Fibroblast of skin of scalp (primary cell): ENCODE results near the gene APLN. TPM values are rescaled to one million over a fixed set of nuclear protein-coding genes. Genes with fewer than 3 reads are reported as not detected.

Experiments
- DNase-seq: peaks from one replicate; pipeline ENCODE4 v3.0.0-alpha.2; 2013
- polyA plus RNA-seq, 2 experiments: library from polyadenylated mRNA; unstranded; fragments of 120-200 nt; gene quantifications; one replicate each; pipeline ENCODE4 v1.2.1, GENCODE V29; 2013; ENCODE audit not compliant: insufficient read length in 2 of 2

APLN gene
- polyA plus RNA-seq (2013, experiment 1 of 2; ENCODE audit: insufficient read length): 0.95 TPM
- polyA plus RNA-seq (2013, experiment 2 of 2; ENCODE audit: insufficient read length): 1.2 TPM

- DNase-seq: peak; percentile 35
Observed at GRCh38 chrX:129654652-129655546, at the start of gene APLN. Gene APLN, minus strand, starts transcription at chrX:129654956. Its CDS starts 326 bp downstream, at chrX:129654630.

GRCh38 chrX:129704491-129704890 lies 49.7 kb upstream of the APLN start:
- DNase-seq: no peak

GRCh38 chrX:129701624-129702069 lies 46.9 kb upstream of the APLN start:
- peak; percentile 71 for DNase-seq

GRCh38 chrX:129700536-129700935 lies 45.8 kb upstream of the APLN start:
- DNase-seq: no peak

GRCh38 chrX:129698150-129698549 lies 43.4 kb upstream of the APLN start:
- DNase-seq: no peak

GRCh38 chrX:129697204-129697829 lies 42.6 kb upstream of the APLN start:
- no peak for DNase-seq

GRCh38 chrX:129696463-129697155 lies 41.9 kb upstream of the APLN start:
- DNase-seq: no peak

GRCh38 chrX:129695937-129696336 lies 41.2 kb upstream of the APLN start:
- no peak for DNase-seq

- DNase-seq: no peak
Observed at GRCh38 chrX:129695535-129695934, 40.8 kb upstream of the APLN start.

- DNase-seq: no peak
Observed at GRCh38 chrX:129694805-129695204, 40.0 kb upstream of the APLN start.

- DNase-seq: no peak
Observed at GRCh38 chrX:129693354-129693753, 38.6 kb upstream of the APLN start.

GRCh38 chrX:129690435-129690834 lies 35.7 kb upstream of the APLN start:
- peak; percentile 26 for DNase-seq

- no peak for DNase-seq
Observed at GRCh38 chrX:129689796-129690195, 35.0 kb upstream of the APLN start.

GRCh38 chrX:129688097-129688496 lies 33.3 kb upstream of the APLN start:
- DNase-seq: no peak

GRCh38 chrX:129686422-129686948 lies 31.7 kb upstream of the APLN start:
- DNase-seq: no peak

GRCh38 chrX:129682979-129683378 lies 28.2 kb upstream of the APLN start:
- DNase-seq: no peak

- no peak for DNase-seq
Observed at GRCh38 chrX:129679901-129680300, 25.1 kb upstream of the APLN start.

- DNase-seq: no peak
Observed at GRCh38 chrX:129678614-129679195, 23.9 kb upstream of the APLN start.

- DNase-seq: no peak
Observed at GRCh38 chrX:129667412-129667811, 12.7 kb upstream of the APLN start.

GRCh38 chrX:129665916-129666644 lies 11.3 kb upstream of the APLN start:
- peak; percentile 90 for DNase-seq

- peak; percentile 78 for DNase-seq
Observed at GRCh38 chrX:129663171-129663570, 8.4 kb upstream of the APLN start.

- no peak for DNase-seq
Observed at GRCh38 chrX:129661369-129661768, 6.6 kb upstream of the APLN start.
